GM21619 (cell line): Measurements from ENCODE around the gene RHEB.

ENCODE experiments used
- ATAC-seq: cut with Tn5 transposase; IDR thresholded peaks from one replicate; pipeline ENCODE4 v1.9.1; 2021; ENCODE audit not compliant: unreplicated experiment

RHEB gene

GRCh38 chr7:151433721-151434400 lies 85.8 kb downstream of the RHEB start:
- ATAC-seq, result no peak

DNA sequence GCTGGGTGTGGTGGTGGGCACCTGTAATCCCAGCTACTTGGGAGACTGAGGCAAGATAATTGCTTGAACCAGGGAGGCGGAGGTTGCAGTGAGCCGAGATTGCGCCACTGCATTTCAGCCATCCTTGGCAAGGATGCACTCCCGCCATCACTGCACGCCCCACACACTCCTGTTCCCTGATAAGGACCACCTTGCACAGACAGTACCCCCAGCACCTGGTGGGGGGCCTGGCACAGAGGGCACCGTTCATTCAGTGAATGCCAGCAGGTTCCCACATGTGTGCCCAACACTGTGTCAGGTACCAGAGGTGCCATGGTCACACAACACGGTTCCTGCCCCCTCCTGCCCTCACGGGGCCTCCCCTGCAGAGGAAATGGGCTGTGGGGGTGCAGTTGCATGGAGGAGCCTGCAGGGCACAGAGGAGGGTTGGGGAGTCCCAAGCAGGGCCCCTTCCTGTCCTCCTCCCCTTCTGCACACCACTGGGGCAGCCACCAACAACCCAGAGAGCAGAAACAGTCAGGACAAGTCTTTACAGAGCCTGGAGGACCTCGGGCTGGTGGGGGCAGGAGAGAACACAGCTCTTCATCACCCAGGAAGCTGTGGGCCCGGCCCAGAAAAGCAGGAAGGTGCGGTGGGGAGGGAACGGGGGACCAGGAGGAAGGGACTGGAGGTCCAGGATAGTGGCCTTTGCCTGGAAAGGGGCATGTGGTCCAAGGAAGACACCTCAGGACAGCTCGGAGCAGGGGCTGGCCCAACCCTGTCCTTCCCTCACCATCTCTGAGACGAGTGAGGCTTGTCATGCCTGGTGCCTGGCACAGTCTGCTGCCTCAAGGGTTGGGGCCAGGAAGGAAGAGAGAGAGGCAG lies 86.8 kb downstream of the RHEB start:
- ATAC-seq, result peak; percentile 66

DNA sequence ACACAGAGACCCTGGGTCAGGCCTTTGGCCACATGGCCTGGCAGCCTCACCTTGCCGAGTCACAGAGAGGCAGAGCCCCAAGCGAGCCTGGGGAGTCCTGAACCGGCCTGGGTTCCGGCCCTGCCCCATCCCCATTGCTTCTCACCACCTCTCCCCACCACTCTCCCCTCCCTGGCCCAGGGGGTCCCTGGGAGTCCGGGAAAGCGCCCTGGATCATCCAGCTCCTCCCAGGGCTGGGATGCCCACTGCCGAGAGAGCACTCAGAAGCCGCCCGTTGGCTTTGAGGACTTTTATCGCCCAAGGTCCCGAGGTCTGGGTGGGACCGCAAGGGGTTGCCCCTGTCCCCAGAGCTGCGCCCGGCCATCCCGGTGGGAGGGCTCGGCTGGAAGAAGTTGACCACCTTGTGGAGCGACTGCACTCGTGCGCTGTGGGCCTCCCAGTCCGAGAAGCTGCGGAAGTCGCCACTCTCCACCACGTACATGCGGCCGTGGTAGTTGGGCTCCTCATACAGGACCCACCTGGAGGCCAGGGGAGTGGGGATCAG lies 87.9 kb downstream of the RHEB start:
- ATAC-seq, result no peak

- ATAC-seq, result no peak
Observed at GRCh38 chr7:151431281-151431767, 88.4 kb downstream of the RHEB start.

GRCh38 chr7:151430391-151431205 lies 89.1 kb downstream of the RHEB start:
- ATAC-seq, result no peak

GRCh38 chr7:151429560-151430331 lies 89.9 kb downstream of the RHEB start:
- ATAC-seq, result no peak

DNA sequence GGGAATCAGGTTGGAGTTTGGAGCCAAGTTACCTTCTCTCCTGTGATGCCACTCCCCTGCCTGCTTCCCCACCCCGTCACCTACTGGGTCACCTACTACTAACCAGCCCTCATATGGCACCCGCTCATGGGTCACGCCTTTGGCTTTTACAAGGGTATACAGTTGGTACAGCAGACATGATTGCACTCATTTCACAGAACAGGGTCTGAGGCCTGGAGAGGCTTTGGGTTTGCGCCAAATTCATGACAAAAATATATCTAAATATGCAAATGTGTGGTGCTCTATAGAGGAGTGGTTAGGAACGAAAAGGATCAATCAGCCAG lies 90.5 kb downstream of the RHEB start:
- ATAC-seq, result no peak

DNA sequence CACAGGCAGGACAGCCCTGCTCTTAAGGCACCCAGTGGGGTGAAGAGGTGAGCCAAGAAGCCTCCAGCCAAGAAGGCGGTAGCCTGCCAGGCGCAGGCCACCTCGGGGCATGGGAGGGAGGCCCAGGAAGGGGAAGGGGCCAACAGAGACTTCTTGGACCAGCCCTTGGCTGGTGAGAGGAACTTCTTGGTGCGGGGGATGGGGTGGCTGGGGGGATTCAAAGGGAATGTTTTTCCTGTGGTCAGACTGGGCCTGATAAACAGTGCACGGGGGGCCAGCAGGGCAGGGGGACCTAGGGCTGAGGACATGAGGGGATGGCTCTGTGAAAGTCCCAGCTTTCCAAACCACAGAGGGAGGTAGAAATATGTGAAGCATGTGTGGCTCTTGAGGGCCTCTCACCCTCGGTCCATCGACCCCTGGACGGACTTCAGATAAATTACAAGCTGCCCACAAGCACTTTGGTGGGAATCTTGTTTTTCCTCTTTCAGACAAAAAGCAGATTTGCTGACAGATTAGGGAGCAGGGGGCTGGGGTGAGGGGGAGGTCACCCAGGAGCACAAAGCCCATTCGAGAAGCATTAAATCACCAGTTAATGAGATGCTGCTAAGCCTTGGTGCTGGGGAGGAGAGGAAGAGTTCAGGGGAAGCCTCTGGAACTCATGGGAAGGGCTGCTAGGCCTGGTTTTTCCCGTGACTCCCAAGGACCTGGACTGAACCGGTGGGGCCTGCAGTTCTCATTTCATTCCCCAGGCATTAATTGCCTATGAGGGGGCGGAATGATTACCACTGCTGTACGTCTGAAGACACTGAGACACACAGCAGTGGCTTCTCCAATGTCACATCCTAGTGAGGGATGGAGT lies 91.1 kb downstream of the RHEB start:
- ATAC-seq, result no peak

DNA sequence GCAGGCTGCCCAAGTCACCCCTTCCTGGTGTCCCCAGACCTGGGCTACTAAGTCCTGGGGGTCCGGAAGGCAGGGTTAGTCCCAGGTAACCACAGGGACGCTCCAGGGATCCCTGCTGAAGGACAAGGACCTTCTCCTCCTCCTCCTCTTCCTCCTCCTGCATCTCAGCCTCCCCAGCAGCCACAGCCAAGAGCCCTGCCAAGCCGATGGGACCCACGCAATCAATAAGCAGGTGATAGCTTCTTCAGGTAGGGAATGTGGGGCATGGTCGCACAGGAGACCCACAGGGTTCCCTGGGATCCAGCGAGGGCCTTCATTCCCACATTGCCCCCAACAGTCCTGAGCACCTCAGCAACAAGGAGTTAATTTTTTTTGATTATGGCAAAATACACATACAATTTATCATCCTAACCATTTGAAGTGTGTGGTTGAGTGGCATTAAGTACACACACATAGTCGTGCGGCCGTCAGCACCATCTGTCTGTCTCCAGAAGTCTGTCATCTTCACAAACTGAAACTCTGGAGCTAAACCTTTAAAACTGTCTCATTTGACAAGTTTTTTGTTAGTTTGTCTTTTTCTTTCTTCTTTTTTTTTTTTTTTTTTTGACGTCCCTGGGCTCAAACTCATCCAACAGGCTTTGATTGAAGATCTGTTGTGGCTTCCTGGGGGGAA lies 91.9 kb downstream of the RHEB start:
- ATAC-seq, result no peak

DNA sequence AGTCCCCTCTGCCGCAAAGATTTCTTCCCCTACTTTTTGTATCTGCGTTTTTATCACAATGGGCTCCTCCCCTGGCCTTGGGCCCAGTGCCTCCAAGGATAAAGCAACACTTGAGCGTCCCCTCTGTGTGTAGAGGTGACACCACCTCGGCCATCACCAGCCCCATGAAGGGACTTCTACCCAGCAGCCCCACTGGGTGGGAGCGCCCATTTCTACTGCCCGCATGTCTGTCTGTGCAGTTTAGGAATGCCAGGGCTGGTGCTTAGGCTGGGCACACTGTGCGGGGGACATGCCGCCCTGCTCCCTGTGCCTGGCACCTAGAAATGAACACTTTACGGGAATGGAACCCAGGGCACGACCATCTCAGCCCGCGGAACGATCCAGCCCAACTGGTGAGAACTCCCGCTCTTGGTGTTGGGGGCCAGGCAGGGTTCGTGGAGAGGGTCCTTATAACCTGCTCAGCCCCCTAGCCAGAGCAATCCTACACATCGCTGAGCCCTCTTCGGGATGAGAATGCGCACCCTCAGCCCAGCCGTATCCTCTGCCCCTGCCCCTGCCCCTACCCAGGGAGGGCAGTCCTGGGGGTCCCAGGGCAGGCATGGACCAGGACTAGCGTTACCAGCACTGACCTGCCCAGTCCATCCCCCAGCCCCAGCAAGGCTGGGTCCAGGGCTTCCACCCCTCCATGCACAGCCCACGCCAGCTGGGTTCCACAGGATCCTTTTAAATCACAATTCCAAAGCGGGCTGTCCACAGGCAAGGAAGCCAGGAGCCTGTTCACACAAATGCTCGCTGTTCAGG lies 92.6 kb downstream of the RHEB start:
- ATAC-seq, result no peak

DNA sequence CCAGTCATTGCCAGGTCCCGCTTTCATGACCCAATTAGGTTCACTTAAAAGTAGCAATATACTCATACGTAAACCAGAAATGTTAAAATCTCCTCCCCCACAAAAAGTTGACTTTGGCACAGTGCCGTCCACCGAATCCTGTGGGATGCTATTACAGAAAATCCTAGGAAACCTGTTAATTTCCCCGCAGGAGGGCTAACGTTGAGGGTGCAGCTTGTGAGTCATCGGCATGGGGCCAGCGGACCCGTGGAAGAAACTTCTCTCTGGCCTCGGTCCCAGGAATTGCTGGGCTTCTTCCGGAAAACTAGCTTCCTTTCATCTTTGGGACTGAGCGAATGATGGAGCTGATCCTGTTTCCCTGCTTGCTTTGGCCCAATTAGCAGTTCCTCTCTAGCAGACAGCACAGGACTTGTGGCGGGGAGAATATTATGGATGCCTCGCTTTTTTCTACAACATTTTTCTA lies 93.2 kb downstream of the RHEB start:
- ATAC-seq, result no peak

- ATAC-seq, result no peak
Observed at GRCh38 chr7:151425670-151426440, 93.8 kb downstream of the RHEB start.

- ATAC-seq, result no peak
Observed at GRCh38 chr7:151424799-151425198, 94.9 kb downstream of the RHEB start.

- no peak for ATAC-seq
Observed at GRCh38 chr7:151423936-151424335, 95.8 kb downstream of the RHEB start.

- ATAC-seq, result no peak
Observed at GRCh38 chr7:151423226-151423625, 96.5 kb downstream of the RHEB start.

GRCh38 chr7:151422212-151422611 lies 97.5 kb downstream of the RHEB start:
- ATAC-seq, result no peak

- ATAC-seq, result no peak
Observed at GRCh38 chr7:151420144-151420543, 99.6 kb downstream of the RHEB start.
